IMR-90 (cell line): ENCODE measurements around the gene CYB5D1. TPM values are rescaled to one million over a fixed set of nuclear protein-coding genes. Genes with fewer than 3 reads are reported as not detected.

ENCODE experiments used
- ATAC-seq: fragments of 200-7000 bp; cut with Tn5 transposase; 2 replicates; pipeline ENCODE4 v1.9.1; 2020; ENCODE audit warnings: low read depth, mild to moderate bottlenecking, moderate library complexity
- BruUV-seq: library from RNA; stranded (reverse); fragments of 400-500 nt; replicated peaks from 2 replicates; lab custom pipeline; 2021; lab: Mats Ljungman, UMichigan
- CTCF ChIA-PET: fragments of 300-600 bp; formaldehyde crosslinking; extraction: SDS; loops from one replicate; lab custom pipeline; 2021; ENCODE audit warnings: antibody characterized with exemption; lab: Yijun Ruan, JAX
- POLR2A ChIA-PET: fragments of 300-600 bp; sonication (Branson Sonifier 250); formaldehyde crosslinking; loops from one replicate; lab custom pipeline; 2022; ENCODE audit warnings: antibody characterized with exemption; ENCODE audit not compliant: unreplicated experiment; lab: Charles Lee
- DNase-seq: peaks from one replicate; pipeline ENCODE4 v3.0.0; 2013
- H2AFZ ChIP-seq: replicated peaks from 2 replicates; pipeline ENCODE3; 2013; ENCODE audit warnings: low read length, mild to moderate bottlenecking; ENCODE audit not compliant: poor library complexity
- H2AK5ac ChIP-seq: 2 replicates; pipeline ENCODE4 v1.6.1; 2013; ENCODE audit warnings: low read depth, low read length, inconsistent platforms
- H2AK9ac ChIP-seq: replicated peaks from 2 replicates; pipeline ENCODE3; 2013; ENCODE audit warnings: mild to moderate bottlenecking, low read depth, low read length, moderate library complexity; ENCODE audit not compliant: poor library complexity
- H2BK120ac ChIP-seq: 2 replicates; pipeline ENCODE4 v1.6.1; 2013; ENCODE audit warnings: low read depth, low read length, inconsistent platforms
- H2BK15ac ChIP-seq: 3 replicates; pipeline ENCODE4 v1.6.1; 2013; ENCODE audit warnings: low read depth, low read length, inconsistent platforms
- H2BK20ac ChIP-seq: 2 replicates; pipeline ENCODE4 v1.6.1; 2013; ENCODE audit warnings: low read depth, mild to moderate bottlenecking, inconsistent platforms, low read length, moderate library complexity
- H2BK5ac ChIP-seq: 2 replicates; pipeline ENCODE4 v1.6.1; 2013; ENCODE audit warnings: mild to moderate bottlenecking, low read depth, low read length, inconsistent platforms; ENCODE audit not compliant: poor library complexity, severe bottlenecking
- H3K14ac ChIP-seq: replicated peaks from 2 replicates; pipeline ENCODE4 v1.6.1; 2013; ENCODE audit warnings: low read depth, low read length, inconsistent platforms
- H3K18ac ChIP-seq: 2 replicates; pipeline ENCODE4 v1.6.1; 2013; ENCODE audit warnings: low read depth, low read length, control low read depth
- H3K23ac ChIP-seq: 2 replicates; pipeline ENCODE4 v1.6.1; 2013; ENCODE audit warnings: low read depth, low read length, inconsistent platforms
- H3K27ac ChIP-seq: 2 replicates; pipeline ENCODE4 v1.5.1; 2013; ENCODE audit warnings: mild to moderate bottlenecking, control low read depth, low read length; ENCODE audit not compliant: insufficient read depth
- H3K27me3 ChIP-seq: 2 replicates; pipeline ENCODE4 v1.6.1; 2013; ENCODE audit warnings: low read length; ENCODE audit not compliant: control insufficient read depth, insufficient read depth
- H3K36me3 ChIP-seq: 2 replicates; pipeline ENCODE4 v1.6.1; 2013; ENCODE audit warnings: low read length, mixed read lengths; ENCODE audit not compliant: control insufficient read depth, insufficient read depth
- H3K4ac ChIP-seq: 2 replicates; pipeline ENCODE4 v1.6.1; 2013; ENCODE audit warnings: low read depth, low read length, inconsistent platforms
- H3K4me1 ChIP-seq: 2 replicates; pipeline ENCODE4 v1.6.1; 2013; ENCODE audit warnings: low read length, mixed read lengths; ENCODE audit not compliant: control insufficient read depth, insufficient read depth
- H3K4me2 ChIP-seq: 2 replicates; pipeline ENCODE4 v1.6.1; 2013; ENCODE audit warnings: low read depth, mild to moderate bottlenecking, control low read depth, low read length, moderate library complexity
- H3K4me3 ChIP-seq: 2 replicates; pipeline ENCODE4 v1.5.1; 2013; ENCODE audit warnings: low read depth, mild to moderate bottlenecking, control low read depth, low read length, moderate library complexity; ENCODE audit not compliant: insufficient read depth
- H3K56ac ChIP-seq: 2 replicates; pipeline ENCODE4 v1.6.1; 2013; ENCODE audit warnings: low read length, inconsistent platforms; ENCODE audit not compliant: insufficient read depth; ENCODE audit errors: extremely low read depth
- H3K79me1 ChIP-seq, 2 experiments: 2 replicates each; pipeline ENCODE4 v1.6.1; 2013; ENCODE audit warnings: low read length in 2 of 2, inconsistent platforms in 1 of 2, low read depth in 1 of 2
- H3K9ac ChIP-seq: 2 replicates; pipeline ENCODE4 v1.6.1; 2013; ENCODE audit warnings: low read depth, low read length, control low read depth
- H3K9me1 ChIP-seq: 2 replicates; pipeline ENCODE4 v1.6.1; 2013; ENCODE audit warnings: low read length, inconsistent platforms; ENCODE audit not compliant: insufficient read depth
- H3K9me3 ChIP-seq: 2 replicates; pipeline ENCODE4 v1.6.1; 2013; ENCODE audit warnings: low read length; ENCODE audit not compliant: control insufficient read depth, insufficient read depth
- H4K20me1 ChIP-seq: 2 replicates; pipeline ENCODE4 v1.6.1; 2013; ENCODE audit warnings: low read length, inconsistent platforms; ENCODE audit not compliant: insufficient read depth
- H4K5ac ChIP-seq: 2 replicates; pipeline ENCODE4 v1.6.1; 2013; ENCODE audit warnings: mild to moderate bottlenecking, low read depth, low read length, control low read depth
- H4K8ac ChIP-seq, 2 experiments: 2 replicates each; pipeline ENCODE4 v1.6.1; 2013; ENCODE audit warnings: low read depth in 2 of 2, low read length in 2 of 2, control low read depth in 1 of 2, inconsistent platforms in 1 of 2
- H4K91ac ChIP-seq: 2 replicates; pipeline ENCODE4 v1.6.1; 2013; ENCODE audit warnings: low read depth, low read length, inconsistent platforms; ENCODE audit not compliant: insufficient read depth
- BHLHE40 ChIP-seq: fragments of 150-350 bp; IDR thresholded peaks from 2 replicates; pipeline ENCODE4 v1.6.1; 2016; ENCODE audit warnings: mild to moderate bottlenecking, low read depth, low read length
- MAFK ChIP-seq: IDR thresholded peaks from 2 replicates; pipeline ENCODE4 v1.6.1; 2012; ENCODE audit warnings: low read depth, low read length, improper control_type of control experiment
- RCOR1 ChIP-seq: IDR thresholded peaks from 2 replicates; pipeline ENCODE4 v1.6.1; 2012; ENCODE audit warnings: mild to moderate bottlenecking, low read length, improper control_type of control experiment; ENCODE audit not compliant: insufficient replicate concordance
- RFX5 ChIP-seq: IDR thresholded peaks from 2 replicates; pipeline ENCODE4 v1.8.0; 2012; ENCODE audit warnings: low read depth, mild to moderate bottlenecking, low read length, moderate library complexity
- SMC3 ChIP-seq: fragments of 150-350 bp; IDR thresholded peaks from 2 replicates; pipeline ENCODE4 v1.6.1; 2016; ENCODE audit warnings: low read depth, mild to moderate bottlenecking, antibody characterized with exemption, low read length, moderate library complexity
- WGBS, 2 experiments: methylation state at CpG; one replicate each; pipeline versions ENCODE4 v1.1.5 to v1.1.7; 2013; ENCODE audit warnings: missing lambda C conversion rate in 2 of 2; ENCODE audit not compliant: insufficient read length in 1 of 2; ENCODE audit errors: extremely low coverage in 2 of 2; 5-methylcytosine and 5-hydroxymethylcytosine counted together
- dilution Hi-C: fragments of 300-500 bp; cut with HindIII; formaldehyde crosslinking; loops from one replicate; pipeline ENCODE4 v1.14.3; 2018; ENCODE audit warnings: low sequenced_read_pairs; ENCODE audit not compliant: unreplicated experiment
- in situ Hi-C: fragments of 300-500 bp; cut with MboI; formaldehyde crosslinking; loops from 3 replicates; pipeline ENCODE4 v1.14.3; 2019; ENCODE audit warnings: low sequenced_read_pairs, inconsistent platforms, mixed read lengths
- intact Hi-C: fragments of 100-400 bp; cut with micrococcal nuclease; formaldehyde crosslinking; loops from 2 replicates; pipeline ENCODE4 v1.10.0; 2022
- polyA plus RNA-seq, 3 experiments: library from polyadenylated mRNA; depleted of rRNA; stranded (reverse); fragments of >200 nt; gene quantifications; 2 replicates each; pipeline ENCODE4 v1.2.3, GENCODE V29; 2012; ENCODE audit warnings: low replicate concordance in 1 of 3
- total RNA-seq: library from RNA; depleted of rRNA; stranded (reverse); fragments of >200 nt; gene quantifications from 2 replicates; pipeline ENCODE4 v1.2.3, GENCODE V29; 2012

Gene CYB5D1
- total and polyA plus RNA-seq, 2 of the 4 experiments (the other 2 are of a cell fraction), result 8.8 to 10.8 TPM

- no peak within 1 kb of the TSS for H2BK15ac ChIP-seq
- H3K4ac ChIP-seq, result peak within 1 kb of the TSS; percentile 34
- intact Hi-C loops (no loop called here), dilution Hi-C loops (no loop called here), in situ Hi-C loops (no loop called here)
- H3K4me1 ChIP-seq, result peaks cover 22% of the 10 kb centered on the region
- peak within 1 kb of the TSS; percentile 88 for H2AK9ac ChIP-seq
- POLR2A ChIA-PET, result no interaction called here
- peak within 1 kb of the TSS; percentile 54; the same call in 1 of the 2 replicates for H3K23ac ChIP-seq
- WGBS, 2 experiments, result 50% methylated on average over 20 of the region's 57 CpGs; no CpG with 5 or more reads in 1 of the 2 experiments
- CTCF ChIA-PET, result no interaction called here
- H2AK5ac ChIP-seq, result peak within 1 kb of the TSS; percentile 66
- TF ChIP-seq SMC3 (no peak), RCOR1 (no peak), BHLHE40 (no peak), MAFK (no peak), RFX5 (no peak)
- H3K14ac ChIP-seq, result peak within 1 kb of the TSS; percentile 53; the same call in 1 of the 2 replicates
- H3K79me1 ChIP-seq, result peaks cover 23 to 52% of the 10 kb centered on the region in 2 experiments
- H3K9me1 ChIP-seq, result no peaks in the 10 kb centered on the region
- ATAC-seq, result no peak
- H3K4me3 ChIP-seq, result no peak within 1 kb of the TSS
- H3K27ac ChIP-seq, result no peak within 1 kb of the TSS
- no peak within 1 kb of the TSS for H4K5ac ChIP-seq
- peak within 1 kb of the TSS in 1 of 2 experiments; percentile 60; a peak in 2 of 4 replicates for H4K8ac ChIP-seq
- H3K36me3 ChIP-seq, result peaks cover 37% of the 10 kb centered on the region
- peak within 1 kb of the TSS; percentile 53 for H3K9ac ChIP-seq
- H4K91ac ChIP-seq, result no peak within 1 kb of the TSS
- DNase-seq, result no peak
- peak within 1 kb of the TSS; percentile 73 for H2AFZ ChIP-seq
- H3K4me2 ChIP-seq, result no peak within 1 kb of the TSS; the same call in 1 of the 2 replicates
- H2BK20ac ChIP-seq, result no peak within 1 kb of the TSS
- no peaks in the 10 kb centered on the region for H3K9me3 ChIP-seq
- H3K18ac ChIP-seq, result no peak within 1 kb of the TSS
- H3K56ac ChIP-seq, result no peak within 1 kb of the TSS
- no peak within 1 kb of the TSS for H2BK120ac ChIP-seq
- no peaks in the 10 kb centered on the region for H3K27me3 ChIP-seq
- peaks cover 22% of the 10 kb centered on the region; the same call in 1 of the 2 replicates for H4K20me1 ChIP-seq
- BruUV-seq, result no TSS peak
- peak within 1 kb of the TSS; percentile 62 for H2BK5ac ChIP-seq
These were observed 2.7 kb upstream of the CYB5D1 start, which contains the start of gene TMEM88 for GRCh38 chr17:7854851-7855659. TMEM88 (plus strand) TSS chr17:7855066; CDS start chr17:7855075, 9 bp downstream.
